SK-N-SH treated with all-trans-retinoic acid at 6 μM for 48 hours (cell line): ENCODE results near the gene NT5DC1.

Experiments used
- ATAC-seq: fragments of 200-7000 bp; cut with Tn5 transposase; 3 replicates; pipeline ENCODE4 v1.9.1; 2020; ENCODE audit warnings: mild to moderate bottlenecking, moderate library complexity
- ARNTL ChIP-seq: fragments of 450-650 bp; formaldehyde crosslinking; IDR thresholded peaks from 2 replicates; pipeline ENCODE4 v1.5.0; 2020; ENCODE audit warnings: low read depth, mild to moderate bottlenecking, moderate library complexity, borderline replicate concordance
- BACH2 ChIP-seq: fragments of 250-450 bp; sonication (Bioruptor Pico); IDR thresholded peaks from 2 replicates; pipeline ENCODE4 v1.9.0; 2021; ENCODE audit warnings: mild to moderate bottlenecking, borderline replicate concordance
- CSDC2 ChIP-seq: fragments of 250-450 bp; sonication (Bioruptor Pico); IDR thresholded peaks from 2 replicates; pipeline ENCODE4 v1.5.0; 2020; ENCODE audit warnings: mild to moderate bottlenecking, moderate library complexity
- ESRRG ChIP-seq: fragments of 250-450 bp; sonication (Bioruptor Pico); IDR thresholded peaks from 2 replicates; pipeline ENCODE4 v1.6.1; 2021; ENCODE audit warnings: mild to moderate bottlenecking
- GLIS3 ChIP-seq: fragments of 250-450 bp; sonication (Bioruptor Pico); IDR thresholded peaks from 2 replicates; pipeline ENCODE4 v1.5.0; 2020; ENCODE audit warnings: mild to moderate bottlenecking, moderate library complexity
- ISL1 ChIP-seq: fragments of 250-450 bp; sonication (Bioruptor Pico); IDR thresholded peaks from 2 replicates; pipeline ENCODE4 v2.1.2; 2022; ENCODE audit warnings: mild to moderate bottlenecking, moderate library complexity
- OSR1 ChIP-seq: fragments of 250-450 bp; sonication (Bioruptor Pico); IDR thresholded peaks from 2 replicates; pipeline ENCODE4 v1.8.0; 2022; ENCODE audit warnings: moderate library complexity, mild to moderate bottlenecking, inconsistent platforms
- PATZ1 ChIP-seq: fragments of 250-450 bp; sonication (Bioruptor Pico); IDR thresholded peaks from 2 replicates; pipeline ENCODE4 v1.8.0; 2020; ENCODE audit warnings: mild to moderate bottlenecking, moderate library complexity, borderline replicate concordance
- PPARA ChIP-seq: fragments of 250-450 bp; sonication (Bioruptor Pico); IDR thresholded peaks from 2 replicates; pipeline ENCODE4 v1.5.0; 2020; ENCODE audit warnings: mild to moderate bottlenecking, borderline replicate concordance
- RARB ChIP-seq: fragments of 250-450 bp; sonication (Bioruptor Pico); IDR thresholded peaks from 2 replicates; pipeline ENCODE4 v1.8.0; 2021; ENCODE audit warnings: mild to moderate bottlenecking, moderate library complexity
- SNAI2 ChIP-seq: fragments of 250-450 bp; sonication (Bioruptor Pico); IDR thresholded peaks from 2 replicates; pipeline ENCODE4 v1.5.0; 2020; ENCODE audit warnings: mild to moderate bottlenecking, moderate library complexity
- TCF4 ChIP-seq: fragments of 250-450 bp; sonication (Bioruptor Pico); IDR thresholded peaks from 2 replicates; pipeline ENCODE4 v1.8.0; 2021; ENCODE audit warnings: mild to moderate bottlenecking, moderate library complexity, borderline replicate concordance
- TOX ChIP-seq: fragments of 250-450 bp; sonication (Bioruptor Pico); IDR thresholded peaks from 2 replicates; pipeline ENCODE4 v1.8.0; 2021; ENCODE audit warnings: mild to moderate bottlenecking, moderate library complexity, borderline replicate concordance
- ZC3H10 ChIP-seq: fragments of 250-450 bp; sonication (Bioruptor Pico); IDR thresholded peaks from 2 replicates; pipeline ENCODE4 v1.5.1; 2021; ENCODE audit warnings: mild to moderate bottlenecking, moderate library complexity
- ZFP3 ChIP-seq: fragments of 250-450 bp; sonication (Bioruptor Pico); IDR thresholded peaks from 2 replicates; pipeline ENCODE4 v1.5.0; 2020; ENCODE audit warnings: mild to moderate bottlenecking, moderate library complexity
- ZFP30 ChIP-seq: fragments of 450-650 bp; formaldehyde crosslinking; IDR thresholded peaks from 2 replicates; pipeline ENCODE4 v1.5.0; 2022; ENCODE audit warnings: mild to moderate bottlenecking, moderate library complexity
- ZNF565 ChIP-seq: fragments of 450-650 bp; formaldehyde crosslinking; conservative IDR thresholded peaks from 2 replicates; pipeline ENCODE4 v1.5.0; 2020; ENCODE audit warnings: low read depth, mild to moderate bottlenecking, moderate library complexity
- ZNF70 ChIP-seq: fragments of 450-650 bp; formaldehyde crosslinking; IDR thresholded peaks from 2 replicates; pipeline ENCODE4 v1.5.0; 2020; ENCODE audit warnings: mild to moderate bottlenecking, moderate library complexity
- ZNF8 ChIP-seq: fragments of 450-650 bp; formaldehyde crosslinking; IDR thresholded peaks from 2 replicates; pipeline ENCODE4 v1.5.0; 2020; ENCODE audit warnings: mild to moderate bottlenecking, moderate library complexity
- TF ChIP-seq, protein P1 (sequence below): fragments of 250-450 bp; sonication (Bioruptor Pico); IDR thresholded peaks from 2 replicates; pipeline ENCODE4 v1.5.0; 2020; ENCODE audit warnings: mild to moderate bottlenecking, moderate library complexity
- TF ChIP-seq, protein P2 (sequence below): fragments of 250-450 bp; sonication (Bioruptor Pico); IDR thresholded peaks from 2 replicates; pipeline ENCODE4 v1.8.0; 2021; ENCODE audit warnings: low read depth, mild to moderate bottlenecking, moderate library complexity, borderline replicate concordance
- TF ChIP-seq, protein P3 (sequence below): fragments of 250-450 bp; sonication (Bioruptor Pico); IDR thresholded peaks from 2 replicates; pipeline ENCODE4 v1.5.1; 2021; ENCODE audit warnings: mild to moderate bottlenecking, moderate library complexity
- TF ChIP-seq, protein P4 (sequence below): fragments of 250-450 bp; sonication (Bioruptor Pico); IDR thresholded peaks from 2 replicates; pipeline ENCODE4 v1.5.1; 2020; ENCODE audit warnings: low read depth, mild to moderate bottlenecking, moderate library complexity

The NT5DC1 gene

GRCh38 chr6:116158641-116159040, 58.0 kb downstream of the NT5DC1 start:
- no peak for TF ChIP-seq OSR1 (CRISPR knock-in tag)
- peak; percentile 52 for ATAC-seq

DNA sequence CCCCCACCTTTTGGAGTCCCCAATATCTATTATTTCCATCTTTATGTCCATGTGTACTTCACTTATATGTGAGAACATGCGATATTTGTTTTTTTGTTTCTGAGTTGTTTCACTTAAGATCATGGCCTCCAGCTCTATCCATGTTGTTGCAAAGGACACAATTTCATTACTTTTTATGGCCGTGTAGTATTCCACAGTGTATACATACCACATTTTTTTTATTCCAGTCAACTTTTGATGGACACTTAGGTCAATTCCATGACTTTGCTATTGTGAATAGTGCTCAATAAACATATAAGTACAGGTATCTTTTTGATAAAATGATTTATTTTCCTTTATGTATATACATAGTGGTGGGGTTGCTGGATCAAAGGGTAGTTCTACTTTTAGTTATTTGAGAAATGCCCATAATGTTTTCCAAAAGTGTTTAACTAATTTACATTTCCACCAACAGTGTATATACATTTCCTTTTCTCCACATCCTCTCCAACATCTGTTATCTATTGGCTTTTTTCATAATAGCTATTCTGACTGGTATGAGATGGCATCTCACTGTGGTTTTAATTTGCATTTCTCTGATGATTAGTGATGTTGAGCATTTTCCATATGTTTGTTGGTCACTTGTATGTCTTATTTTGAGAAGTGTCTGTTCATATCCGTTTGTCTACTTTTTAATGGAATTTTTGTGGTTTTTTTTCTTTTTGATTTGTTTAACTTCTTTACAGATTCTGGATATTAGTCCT, 59.3 kb downstream of the NT5DC1 start:
- peak; percentile 83 for ATAC-seq
- no peak for TF ChIP-seq SNAI2 (CRISPR knock-in tag)
- TF ChIP-seq ZNF8 (CRISPR knock-in tag), result peak; percentile 56
- TF ChIP-seq, all 23 proteins: peak for 1

DNA sequence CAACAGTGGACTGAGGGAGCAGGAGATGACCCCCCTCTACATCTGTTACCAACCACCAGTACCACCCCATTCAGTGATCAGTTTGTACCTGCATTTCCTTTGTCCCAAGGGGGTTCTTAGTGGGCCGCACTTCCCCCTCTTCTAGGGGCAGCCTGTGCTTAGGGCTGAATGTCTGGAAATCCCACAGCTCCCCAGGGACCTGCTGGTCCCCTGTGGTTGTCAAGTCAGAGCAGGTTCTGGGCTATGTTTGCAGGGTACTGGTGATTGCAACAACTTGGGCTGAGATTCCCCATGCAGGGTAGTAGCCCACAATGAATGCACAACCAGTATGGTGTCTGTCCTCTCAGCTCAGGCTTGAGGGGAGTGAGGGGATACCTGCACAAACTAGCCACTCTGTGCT, 64.9 kb downstream of the NT5DC1 start:
- ATAC-seq, result no peak
- TF ChIP-seq TCF4 (CRISPR knock-in tag), result no peak
- no peak for TF ChIP-seq CSDC2
- TF ChIP-seq, protein P1, sequence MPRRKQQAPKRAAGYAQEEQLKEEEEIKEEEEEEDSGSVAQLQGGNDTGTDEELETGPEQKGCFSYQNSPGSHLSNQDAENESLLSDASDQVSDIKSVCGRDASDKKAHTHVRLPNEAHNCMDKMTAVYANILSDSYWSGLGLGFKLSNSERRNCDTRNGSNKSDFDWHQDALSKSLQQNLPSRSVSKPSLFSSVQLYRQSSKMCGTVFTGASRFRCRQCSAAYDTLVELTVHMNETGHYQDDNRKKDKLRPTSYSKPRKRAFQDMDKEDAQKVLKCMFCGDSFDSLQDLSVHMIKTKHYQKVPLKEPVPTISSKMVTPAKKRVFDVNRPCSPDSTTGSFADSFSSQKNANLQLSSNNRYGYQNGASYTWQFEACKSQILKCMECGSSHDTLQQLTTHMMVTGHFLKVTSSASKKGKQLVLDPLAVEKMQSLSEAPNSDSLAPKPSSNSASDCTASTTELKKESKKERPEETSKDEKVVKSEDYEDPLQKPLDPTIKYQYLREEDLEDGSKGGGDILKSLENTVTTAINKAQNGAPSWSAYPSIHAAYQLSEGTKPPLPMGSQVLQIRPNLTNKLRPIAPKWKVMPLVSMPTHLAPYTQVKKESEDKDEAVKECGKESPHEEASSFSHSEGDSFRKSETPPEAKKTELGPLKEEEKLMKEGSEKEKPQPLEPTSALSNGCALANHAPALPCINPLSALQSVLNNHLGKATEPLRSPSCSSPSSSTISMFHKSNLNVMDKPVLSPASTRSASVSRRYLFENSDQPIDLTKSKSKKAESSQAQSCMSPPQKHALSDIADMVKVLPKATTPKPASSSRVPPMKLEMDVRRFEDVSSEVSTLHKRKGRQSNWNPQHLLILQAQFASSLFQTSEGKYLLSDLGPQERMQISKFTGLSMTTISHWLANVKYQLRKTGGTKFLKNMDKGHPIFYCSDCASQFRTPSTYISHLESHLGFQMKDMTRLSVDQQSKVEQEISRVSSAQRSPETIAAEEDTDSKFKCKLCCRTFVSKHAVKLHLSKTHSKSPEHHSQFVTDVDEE, result no peak
- no peak for TF ChIP-seq TOX
- TF ChIP-seq ESRRG (CRISPR knock-in tag), result no peak
- no peak for TF ChIP-seq PPARA (CRISPR knock-in tag)
- TF ChIP-seq RARB, result no peak
- TF ChIP-seq SNAI2 (CRISPR knock-in tag), result no peak
- TF ChIP-seq, protein P2, sequence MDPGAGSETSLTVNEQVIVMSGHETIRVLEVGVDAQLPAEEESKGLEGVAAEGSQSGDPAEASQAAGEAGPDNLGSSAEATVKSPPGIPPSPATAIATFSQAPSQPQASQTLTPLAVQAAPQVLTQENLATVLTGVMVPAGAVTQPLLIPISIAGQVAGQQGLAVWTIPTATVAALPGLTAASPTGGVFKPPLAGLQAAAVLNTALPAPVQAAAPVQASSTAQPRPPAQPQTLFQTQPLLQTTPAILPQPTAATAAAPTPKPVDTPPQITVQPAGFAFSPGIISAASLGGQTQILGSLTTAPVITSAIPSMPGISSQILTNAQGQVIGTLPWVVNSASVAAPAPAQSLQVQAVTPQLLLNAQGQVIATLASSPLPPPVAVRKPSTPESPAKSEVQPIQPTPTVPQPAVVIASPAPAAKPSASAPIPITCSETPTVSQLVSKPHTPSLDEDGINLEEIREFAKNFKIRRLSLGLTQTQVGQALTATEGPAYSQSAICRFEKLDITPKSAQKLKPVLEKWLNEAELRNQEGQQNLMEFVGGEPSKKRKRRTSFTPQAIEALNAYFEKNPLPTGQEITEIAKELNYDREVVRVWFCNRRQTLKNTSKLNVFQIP (CRISPR knock-in tag), result no peak
- TF ChIP-seq PATZ1 (CRISPR knock-in tag), result no peak
- no peak for TF ChIP-seq GLIS3 (CRISPR knock-in tag)
- no peak for TF ChIP-seq ZFP30 (CRISPR knock-in tag)
- TF ChIP-seq OSR1 (CRISPR knock-in tag), result no peak
- no peak for TF ChIP-seq ZC3H10 (CRISPR knock-in tag)
- TF ChIP-seq ZFP3 (CRISPR knock-in tag), result no peak
- TF ChIP-seq BACH2 (CRISPR knock-in tag), result no peak
- no peak for TF ChIP-seq ZNF565
- TF ChIP-seq ZNF8 (CRISPR knock-in tag), result no peak
- TF ChIP-seq, all 23 proteins: peak for 0

GRCh38 chr6:116166369-116166768, 65.7 kb downstream of the NT5DC1 start:
- ATAC-seq, result no peak
- TF ChIP-seq BACH2 (CRISPR knock-in tag) (no peak), TOX (no peak), ZNF8 (CRISPR knock-in tag) (no peak), SNAI2 (CRISPR knock-in tag) (no peak), ISL1 (CRISPR knock-in tag) (no peak), ZFP3 (CRISPR knock-in tag) (no peak), ESRRG (CRISPR knock-in tag) (no peak), ZFP30 (CRISPR knock-in tag) (no peak), ARNTL (no peak), RARB (no peak), PPARA (CRISPR knock-in tag) (no peak), TCF4 (CRISPR knock-in tag) (no peak), ZNF565 (no peak), CSDC2 (no peak), ZNF70 (CRISPR knock-in tag) (no peak)
- TF ChIP-seq, protein P3, sequence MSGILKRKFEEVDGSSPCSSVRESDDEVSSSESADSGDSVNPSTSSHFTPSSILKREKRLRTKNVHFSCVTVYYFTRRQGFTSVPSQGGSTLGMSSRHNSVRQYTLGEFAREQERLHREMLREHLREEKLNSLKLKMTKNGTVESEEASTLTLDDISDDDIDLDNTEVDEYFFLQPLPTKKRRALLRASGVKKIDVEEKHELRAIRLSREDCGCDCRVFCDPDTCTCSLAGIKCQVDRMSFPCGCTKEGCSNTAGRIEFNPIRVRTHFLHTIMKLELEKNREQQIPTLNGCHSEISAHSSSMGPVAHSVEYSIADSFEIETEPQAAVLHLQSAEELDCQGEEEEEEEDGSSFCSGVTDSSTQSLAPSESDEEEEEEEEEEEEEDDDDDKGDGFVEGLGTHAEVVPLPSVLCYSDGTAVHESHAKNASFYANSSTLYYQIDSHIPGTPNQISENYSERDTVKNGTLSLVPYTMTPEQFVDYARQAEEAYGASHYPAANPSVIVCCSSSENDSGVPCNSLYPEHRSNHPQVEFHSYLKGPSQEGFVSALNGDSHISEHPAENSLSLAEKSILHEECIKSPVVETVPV (CRISPR knock-in tag), result no peak
- TF ChIP-seq, protein P1, result no peak
- TF ChIP-seq, protein P4, sequence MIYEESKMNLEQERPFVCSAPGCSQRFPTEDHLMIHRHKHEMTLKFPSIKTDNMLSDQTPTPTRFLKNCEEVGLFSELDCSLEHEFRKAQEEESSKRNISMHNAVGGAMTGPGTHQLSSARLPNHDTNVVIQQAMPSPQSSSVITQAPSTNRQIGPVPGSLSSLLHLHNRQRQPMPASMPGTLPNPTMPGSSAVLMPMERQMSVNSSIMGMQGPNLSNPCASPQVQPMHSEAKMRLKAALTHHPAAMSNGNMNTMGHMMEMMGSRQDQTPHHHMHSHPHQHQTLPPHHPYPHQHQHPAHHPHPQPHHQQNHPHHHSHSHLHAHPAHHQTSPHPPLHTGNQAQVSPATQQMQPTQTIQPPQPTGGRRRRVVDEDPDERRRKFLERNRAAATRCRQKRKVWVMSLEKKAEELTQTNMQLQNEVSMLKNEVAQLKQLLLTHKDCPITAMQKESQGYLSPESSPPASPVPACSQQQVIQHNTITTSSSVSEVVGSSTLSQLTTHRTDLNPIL, result no peak
